CD4-positive, alpha-beta T cell (primary cell): Measurements from ENCODE around the gene ITGB2. TPM values are rescaled to one million over a fixed set of nuclear protein-coding genes. Genes with fewer than 3 reads are reported as not detected.

Source experiments
- ATAC-seq: fragments of 200-7000 bp; cut with Tn5 transposase; one replicate; pipeline ENCODE4 v1.10.0; 2022; ENCODE audit warnings: mild to moderate bottlenecking; ENCODE audit not compliant: poor library complexity
- CTCF ChIA-PET: fragments of 350-600 bp; sonication (Branson Sonifier 250); formaldehyde crosslinking; loops from one replicate; lab custom pipeline; 2021; ENCODE audit warnings: antibody characterized with exemption, inconsistent platforms; lab: Charles Lee
- POLR2A ChIA-PET: fragments of 350-600 bp; sonication (Branson Sonifier 250); formaldehyde crosslinking; loops from one replicate; lab custom pipeline; 2021; ENCODE audit warnings: antibody characterized with exemption, inconsistent platforms; lab: Charles Lee
- DNase-seq, 14 experiments: peaks; one replicate each; pipeline ENCODE4 v3.0.0-alpha.2; 2013 to 2020; ENCODE audit warnings: mixed read lengths in 2 of 14
- H3K27ac ChIP-seq, 2 donors: one replicate each; pipeline versions ENCODE4 v1.5.1 to v1.7.0; 2013; ENCODE audit warnings: low read length in 2 of 2, low read depth in 1 of 2, mild to moderate bottlenecking in 1 of 2
- H3K27me3 ChIP-seq, 2 experiments: 1 replicate in 1 of 2; 2 replicates in 1 of 2; pipeline versions ENCODE4 v1.6.1 to v1.7.0; 2013; ENCODE audit warnings: low read length in 2 of 2, control low read depth in 1 of 2, mild to moderate bottlenecking in 1 of 2, moderate library complexity in 1 of 2; ENCODE audit not compliant: insufficient read depth in 2 of 2, control insufficient read depth in 1 of 2
- H3K36me3 ChIP-seq: one replicate; pipeline ENCODE4 v1.6.1; 2013; ENCODE audit warnings: low read length, control low read depth; ENCODE audit not compliant: insufficient read depth
- H3K4me1 ChIP-seq: one replicate; pipeline ENCODE4 v1.6.1; 2013; ENCODE audit warnings: low read length, control low read depth; ENCODE audit not compliant: insufficient read depth
- H3K4me3 ChIP-seq: one replicate; pipeline ENCODE4 v1.5.1; 2013; ENCODE audit warnings: mild to moderate bottlenecking, low read length, moderate library complexity
- H3K9me3 ChIP-seq, 2 experiments: 1 replicate in 1 of 2; 2 replicates in 1 of 2; pipeline versions ENCODE4 v1.6.1 to v1.7.0; 2013; ENCODE audit warnings: low read length in 2 of 2, mild to moderate bottlenecking in 2 of 2, control low read depth in 1 of 2, moderate library complexity in 1 of 2; ENCODE audit not compliant: control insufficient read depth in 1 of 2, insufficient read depth in 1 of 2
- H3K27ac Mint-ChIP-seq: one replicate; pipeline ENCODE4 v1.8.0; 2020; ENCODE audit warnings: mixed read lengths
- H3K27me3 Mint-ChIP-seq: one replicate; pipeline ENCODE4 v1.8.0; 2021; ENCODE audit warnings: mixed read lengths
- H3K36me3 Mint-ChIP-seq: one replicate; pipeline ENCODE4 v1.8.0; 2021; ENCODE audit warnings: low read depth, mixed read lengths
- H3K4me1 Mint-ChIP-seq: one replicate; pipeline ENCODE4 v1.8.0; 2021; ENCODE audit warnings: low read depth, mixed read lengths
- H3K4me3 Mint-ChIP-seq: one replicate; pipeline ENCODE4 v1.8.0; 2020; ENCODE audit warnings: mild to moderate bottlenecking, mixed read lengths
- H3K9me3 Mint-ChIP-seq: one replicate; pipeline ENCODE4 v1.8.0; 2020; ENCODE audit warnings: mixed read lengths
- CTCF ChIP-seq: fragments of 200-600 bp; IDR thresholded peaks from one replicate; pipeline ENCODE4 v1.8.0; 2022; ENCODE audit warnings: antibody characterized with exemption, mild to moderate bottlenecking
- intact Hi-C, 2 experiments: fragments of 100-400 bp; cut with DNase I in 1 of 2; cut with micrococcal nuclease in 1 of 2; formaldehyde crosslinking; loops; one replicate each; pipeline versions ENCODE4 v1.15.1 to v1.9.0; 2023 to 2025; cut with DNase I, micrococcal nuclease
- total RNA-seq, 174 experiments: library from RNA in 2 of 174; stranded (reverse) in 2 of 174; gene quantifications; one replicate each; pipeline ENCODE4 v1.2.3 and lab custom pipeline; 2021 to 2026

Gene ITGB2
- total RNA-seq, 2 experiments from 2014 or later, result 283 to 284 TPM

DNA sequence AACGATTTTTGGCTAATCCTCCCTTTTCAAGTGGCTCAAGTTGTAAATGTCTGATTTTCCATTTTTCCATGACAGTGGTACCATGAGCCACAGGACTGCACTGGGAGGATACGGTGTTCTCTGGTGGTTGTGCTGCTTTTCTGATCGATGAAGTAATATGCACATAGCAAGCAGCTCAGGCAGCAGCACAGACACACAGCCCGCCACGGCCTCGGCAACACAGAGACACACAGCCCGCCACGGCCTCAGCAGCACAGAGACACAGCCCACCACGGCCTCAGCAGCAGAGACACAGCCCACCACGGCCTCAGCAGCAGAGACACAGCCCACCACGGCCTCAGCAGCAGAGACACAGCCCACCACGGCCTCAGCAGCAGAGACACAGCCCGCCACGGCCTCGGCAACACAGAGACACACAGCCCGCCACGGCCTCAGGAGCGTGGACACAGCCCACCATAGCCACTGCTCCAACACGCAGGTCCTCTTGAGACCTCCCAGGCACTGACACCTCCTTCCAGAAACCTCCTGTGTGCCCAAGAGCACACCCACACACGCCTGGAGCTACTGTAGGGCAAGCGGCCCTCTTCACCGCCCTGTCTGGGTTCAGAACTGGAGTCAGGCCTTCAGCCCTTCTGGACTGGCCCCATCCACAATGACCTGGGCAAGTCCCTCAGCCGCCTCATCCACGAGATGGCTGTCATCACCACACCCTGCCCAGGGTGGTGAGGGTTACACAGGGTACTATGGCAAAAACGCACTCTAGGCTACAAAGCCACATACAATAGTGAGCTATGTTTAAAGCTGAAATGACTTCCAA lies 57.6 kb downstream of the ITGB2 start:
- no peak overlapping the region for H3K4me3 ChIP-seq
- ChIA-PET POLR2A (interaction anchor here (2.4 kb wide), 1 partner anchor 10 kb away, joined by 11 read pairs; the partner anchor contains the start of gene PTTG1IP), CTCF (no interaction called here)
- peaks cover 54% of the 10 kb centered on the region for H3K4me1 ChIP-seq
- no peaks in the 10 kb centered on the region for H3K9me3 ChIP-seq
- Mint-ChIP-seq H3K27ac (no peak overlapping the region), H3K27me3 (no peaks in the 10 kb centered on the region), H3K9me3 (no peaks in the 10 kb centered on the region), H3K36me3 (peaks cover 76% of the 10 kb centered on the region), H3K4me1 (peaks cover 58% of the 10 kb centered on the region), H3K4me3 (no peak overlapping the region)
- peaks cover 72% of the 10 kb centered on the region for H3K36me3 ChIP-seq
- no peaks in the 10 kb centered on the region for H3K27me3 ChIP-seq
- no peak for TF ChIP-seq CTCF
- ATAC-seq (no peak), DNase-seq (no peak)
- intact Hi-C loops, result no loop called here
- H3K27ac ChIP-seq, result no peak overlapping the region

DNA sequence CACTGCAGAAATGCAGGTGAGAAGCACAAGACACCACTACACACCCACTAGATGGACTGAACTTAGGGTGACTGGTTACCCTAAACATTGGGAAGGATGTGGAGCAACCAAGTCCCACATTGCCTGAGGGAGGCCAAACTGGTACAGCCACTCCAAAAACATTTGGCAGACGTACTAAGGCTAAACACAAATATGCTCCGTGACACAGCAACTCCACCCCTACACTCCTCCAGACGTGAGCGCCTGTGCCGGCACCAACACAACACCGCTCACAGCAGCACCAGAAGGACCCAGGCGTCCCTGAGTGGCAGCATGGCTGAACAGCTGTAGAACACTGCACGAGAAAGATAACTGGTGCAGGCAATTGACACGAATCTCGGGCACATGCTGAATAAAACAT lies 61.9 kb downstream of the ITGB2 start:
- TF ChIP-seq CTCF, result no peak
- intact Hi-C loops, result no loop called here
- Histone ChIP-seq H3K4me1 (peaks cover 36% of the 10 kb centered on the region), H3K4me3 (no peak overlapping the region), H3K27me3 (no peaks in the 10 kb centered on the region), H3K9me3 (no peaks in the 10 kb centered on the region), H3K36me3 (peaks cover 87% of the 10 kb centered on the region), H3K27ac (no peak overlapping the region)
- no peak for ATAC-seq
- H3K4me3 Mint-ChIP-seq, result no peak overlapping the region
- H3K27ac Mint-ChIP-seq, result peak overlapping the region; percentile 30
- ChIA-PET CTCF (no interaction called here), POLR2A (no interaction called here)
- peaks cover 84% of the 10 kb centered on the region for H3K36me3 Mint-ChIP-seq
- peaks cover 52% of the 10 kb centered on the region for H3K4me1 Mint-ChIP-seq
- DNase-seq, result no peak
- no peaks in the 10 kb centered on the region for H3K9me3 Mint-ChIP-seq
- H3K27me3 Mint-ChIP-seq, result no peaks in the 10 kb centered on the region

GRCh38 chr21:44858291-44858690 lies 62.4 kb downstream of the ITGB2 start:
- H3K27me3 ChIP-seq, result no peaks in the 10 kb centered on the region
- no peak overlapping the region for H3K27ac Mint-ChIP-seq
- DNase-seq (no peak), ATAC-seq (no peak)
- H3K4me1 ChIP-seq, result peaks cover 39% of the 10 kb centered on the region
- H3K27ac ChIP-seq, result no peak overlapping the region
- H3K36me3 ChIP-seq, result peaks cover 86% of the 10 kb centered on the region
- intact Hi-C loops, result no loop called here
- H3K27me3 Mint-ChIP-seq, result no peaks in the 10 kb centered on the region
- POLR2A ChIA-PET, result interaction anchor here (1.2 kb wide), 1 partner anchor 12 kb away, joined by 3 read pairs; no protein-coding TSS in a partner anchor
- no peak overlapping the region for H3K4me3 Mint-ChIP-seq
- H3K4me1 Mint-ChIP-seq, result peaks cover 52% of the 10 kb centered on the region
- no peak for TF ChIP-seq CTCF
- no peak overlapping the region for H3K4me3 ChIP-seq
- H3K9me3 Mint-ChIP-seq, result no peaks in the 10 kb centered on the region
- no peaks in the 10 kb centered on the region for H3K9me3 ChIP-seq
- peaks cover 84% of the 10 kb centered on the region for H3K36me3 Mint-ChIP-seq
- CTCF ChIA-PET, result no interaction called here
